GM10266 (cell line): ENCODE results near the gene GMPS.

Source experiments
- DNase-seq: peaks from one replicate; pipeline ENCODE4 v3.0.0; 2012; ENCODE audit errors: extremely low spot score
- TF ChIP-seq, protein P1 (sequence below): IDR thresholded peaks from 2 replicates; pipeline ENCODE4 v1.5.1; 2012; ENCODE audit warnings: mild to moderate bottlenecking, low read depth; ENCODE audit not compliant: control insufficient read depth, insufficient read depth; ENCODE audit errors: missing control alignments

Gene GMPS

DNA sequence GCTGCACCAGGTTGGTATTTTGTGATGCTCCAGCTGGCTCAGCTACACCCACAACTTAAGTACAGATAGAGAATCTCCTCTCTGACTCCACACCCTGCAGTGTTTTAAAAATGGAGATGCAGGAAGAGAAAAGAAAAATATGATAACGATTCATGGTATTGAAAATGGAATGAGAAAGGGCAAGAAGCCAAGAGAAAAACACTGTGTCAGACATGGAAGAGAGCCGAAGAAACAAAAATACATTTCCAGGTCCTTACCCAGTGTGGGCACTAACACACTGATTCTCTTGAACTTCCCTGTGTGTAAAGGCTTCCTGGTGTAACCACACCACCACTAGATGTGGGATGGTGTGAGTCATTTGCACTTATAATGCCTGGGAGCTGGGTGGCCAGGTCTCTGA, 93.1 kb downstream of the GMPS start:
- TF ChIP-seq, protein P1, sequence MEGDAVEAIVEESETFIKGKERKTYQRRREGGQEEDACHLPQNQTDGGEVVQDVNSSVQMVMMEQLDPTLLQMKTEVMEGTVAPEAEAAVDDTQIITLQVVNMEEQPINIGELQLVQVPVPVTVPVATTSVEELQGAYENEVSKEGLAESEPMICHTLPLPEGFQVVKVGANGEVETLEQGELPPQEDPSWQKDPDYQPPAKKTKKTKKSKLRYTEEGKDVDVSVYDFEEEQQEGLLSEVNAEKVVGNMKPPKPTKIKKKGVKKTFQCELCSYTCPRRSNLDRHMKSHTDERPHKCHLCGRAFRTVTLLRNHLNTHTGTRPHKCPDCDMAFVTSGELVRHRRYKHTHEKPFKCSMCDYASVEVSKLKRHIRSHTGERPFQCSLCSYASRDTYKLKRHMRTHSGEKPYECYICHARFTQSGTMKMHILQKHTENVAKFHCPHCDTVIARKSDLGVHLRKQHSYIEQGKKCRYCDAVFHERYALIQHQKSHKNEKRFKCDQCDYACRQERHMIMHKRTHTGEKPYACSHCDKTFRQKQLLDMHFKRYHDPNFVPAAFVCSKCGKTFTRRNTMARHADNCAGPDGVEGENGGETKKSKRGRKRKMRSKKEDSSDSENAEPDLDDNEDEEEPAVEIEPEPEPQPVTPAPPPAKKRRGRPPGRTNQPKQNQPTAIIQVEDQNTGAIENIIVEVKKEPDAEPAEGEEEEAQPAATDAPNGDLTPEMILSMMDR = no peak
- DNase-seq = no peak

GRCh38 chr3:155970398-155970797, 99.9 kb downstream of the GMPS start:
- TF ChIP-seq, protein P1 = no peak

GRCh38 chr3:155972885-155973584, 102.6 kb downstream of the GMPS start:
- TF ChIP-seq, protein P1 = no peak

More at GRCh38 chr3:155970398-155970797, 99.9 kb downstream of the GMPS start:
- no peak for DNase-seq

GRCh38 chr3:155978324-155978723, 107.9 kb downstream of the GMPS start:
- TF ChIP-seq, protein P1 = no peak
- DNase-seq = no peak

More at GRCh38 chr3:155972885-155973584, 102.6 kb downstream of the GMPS start:
- DNase-seq = no peak

- no peak for DNase-seq
- TF ChIP-seq, protein P1 = no peak
Measured at GRCh38 chr3:155979746-155980145, 109.3 kb downstream of the GMPS start.

DNA sequence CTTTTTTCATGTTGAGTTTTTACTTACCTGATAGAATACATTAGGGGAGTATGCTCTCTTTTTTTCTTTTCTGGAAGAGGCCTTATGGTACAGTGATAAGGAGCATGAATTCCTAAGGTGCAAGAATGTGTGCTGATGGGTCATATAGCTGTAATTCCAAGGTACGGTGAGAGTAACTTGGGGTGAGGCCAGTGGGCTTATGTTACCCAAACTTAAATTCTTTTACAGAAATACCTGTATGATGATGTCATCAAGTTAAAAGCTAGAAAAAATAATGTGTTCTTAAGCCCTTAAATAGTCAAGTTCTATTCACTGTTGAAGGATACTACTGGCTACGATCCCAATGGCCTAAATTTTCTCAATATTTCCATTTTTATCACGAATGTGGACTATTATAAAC, 111.2 kb downstream of the GMPS start:
- TF ChIP-seq, protein P1 = no peak
- no peak for DNase-seq

DNA sequence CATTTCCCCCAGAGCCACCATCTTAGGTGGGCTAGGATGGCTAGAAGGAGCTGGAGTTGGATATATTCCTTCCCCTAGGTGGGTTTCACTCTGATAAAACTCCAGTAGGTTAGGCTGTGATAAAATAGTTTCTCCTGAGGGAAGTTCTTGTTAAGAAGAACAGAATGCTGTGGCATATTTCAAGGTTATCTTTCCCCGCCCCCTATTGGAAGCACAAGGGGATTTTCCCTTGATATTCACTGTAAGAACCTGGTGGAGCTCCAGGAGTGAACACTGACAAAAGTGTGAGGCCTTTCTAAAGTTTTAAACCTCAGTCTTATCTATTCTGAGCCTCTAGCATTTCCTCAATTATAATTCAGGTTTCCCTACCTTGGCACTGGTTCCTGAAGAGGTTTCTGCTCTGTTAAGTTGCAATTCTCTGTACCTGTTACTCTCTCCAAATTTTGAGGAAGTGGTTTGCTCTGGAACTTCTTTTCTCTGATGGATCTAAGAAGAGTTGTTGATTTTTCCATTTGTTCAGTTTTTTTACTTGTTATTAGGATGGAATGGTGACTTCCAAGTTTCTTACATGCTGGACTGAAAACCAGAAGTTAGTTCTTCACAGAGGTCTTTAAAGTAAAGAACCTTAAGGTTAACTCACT, 113.5 kb downstream of the GMPS start:
- no peak for DNase-seq

More for the DNA sequence above, 113.5 kb downstream of the GMPS start:
- TF ChIP-seq, protein P1 = no peak
